DOHH2 (cell line): ENCODE data around the gene RPP30.

Source experiments
- H3F3A ChIP-seq: fragments of 200-600 bp; sonication (generic), shearing (Covaris generic); 2 replicates; pipeline ENCODE4 v1.6.0; 2016; ENCODE audit warnings: antibody characterized with exemption, mild to moderate bottlenecking; ENCODE audit not compliant: control insufficient read depth, insufficient read depth
- H3K27ac ChIP-seq: fragments of 200-600 bp; sonication (generic); 2 replicates; pipeline ENCODE4 v1.5.1; 2014; ENCODE audit warnings: low read depth, mild to moderate bottlenecking, low read length, moderate library complexity
- H3K27me3 ChIP-seq: fragments of 200-600 bp; sonication (generic); 2 replicates; pipeline ENCODE4 v1.6.1; 2014; ENCODE audit warnings: mild to moderate bottlenecking, low read length, mixed read lengths; ENCODE audit not compliant: control insufficient read depth
- H3K36me3 ChIP-seq: fragments of 200-600 bp; sonication (generic); 2 replicates; pipeline ENCODE4 v1.6.1; 2014; ENCODE audit warnings: mild to moderate bottlenecking, low read length, moderate library complexity, mixed read lengths; ENCODE audit not compliant: control insufficient read depth
- H3K4me1 ChIP-seq: fragments of 200-600 bp; sonication (generic); 2 replicates; pipeline ENCODE4 v1.6.1; 2014; ENCODE audit warnings: mild to moderate bottlenecking, low read length, mixed read lengths; ENCODE audit not compliant: control insufficient read depth
- H3K4me2 ChIP-seq: fragments of 200-600 bp; sonication (generic); 2 replicates; pipeline ENCODE4 v1.6.0; 2014; ENCODE audit warnings: mild to moderate bottlenecking, low read length, moderate library complexity
- H3K4me3 ChIP-seq: fragments of 200-600 bp; sonication (generic); 2 replicates; pipeline ENCODE4 v1.5.1; 2014; ENCODE audit warnings: mild to moderate bottlenecking, low read length, mixed read lengths
- H3K79me2 ChIP-seq: fragments of 200-600 bp; sonication (generic); 2 replicates; pipeline ENCODE4 v1.6.1; 2014; ENCODE audit warnings: mild to moderate bottlenecking, low read length, mixed read lengths; ENCODE audit not compliant: control insufficient read depth
- H3K9me2 ChIP-seq: fragments of 200-600 bp; sonication (generic); replicated peaks from 2 replicates; pipeline ENCODE4 v1.6.1; 2014; ENCODE audit warnings: mild to moderate bottlenecking, low read length, mixed read lengths; ENCODE audit not compliant: control insufficient read depth
- H3K9me3 ChIP-seq: fragments of 200-600 bp; sonication (generic); 2 replicates; pipeline ENCODE4 v1.6.1; 2014; ENCODE audit warnings: antibody characterized with exemption, low read length, mixed read lengths; ENCODE audit not compliant: control insufficient read depth, insufficient read depth
- H4K20me1 ChIP-seq: fragments of 200-600 bp; sonication (generic); 2 replicates; pipeline ENCODE4 v1.6.0; 2014; ENCODE audit warnings: low read depth, mild to moderate bottlenecking, antibody characterized with exemption, low read length, moderate library complexity; ENCODE audit not compliant: control insufficient read depth, insufficient read depth
- CTCF ChIP-seq: fragments of 200-600 bp; sonication (generic); IDR thresholded peaks from one replicate; pipeline ENCODE4 v1.5.1; 2014; ENCODE audit warnings: antibody characterized with exemption, mild to moderate bottlenecking, low read depth, low read length; ENCODE audit not compliant: poor library complexity, severe bottlenecking
- EZH2phosphoT487 ChIP-seq: fragments of 200-600 bp; sonication (generic); IDR thresholded peaks from 2 replicates; pipeline ENCODE4 v1.6.1; 2017; ENCODE audit warnings: borderline replicate concordance, mild to moderate bottlenecking, antibody characterized with exemption, low read length, moderate library complexity, mixed read lengths

RPP30 gene

GRCh38 chr10:90884431-90884830 lies 12.7 kb downstream of the RPP30 start:
- H3K4me1 ChIP-seq, result no peaks in the 10 kb centered on the region
- TF ChIP-seq CTCF (no peak), EZH2phosphoT487 (no peak)
- no peak overlapping the region for H3K4me3 ChIP-seq
- H3K27ac ChIP-seq, result no peak overlapping the region
- no peak overlapping the region for H3K4me2 ChIP-seq
- no peaks in the 10 kb centered on the region for H4K20me1 ChIP-seq
- H3K27me3 ChIP-seq, result no peaks in the 10 kb centered on the region
- H3K36me3 ChIP-seq, result peaks cover 81% of the 10 kb centered on the region
- H3K9me2 ChIP-seq, result no peaks in the 10 kb centered on the region
- no peaks in the 10 kb centered on the region for H3K79me2 ChIP-seq
- H3F3A ChIP-seq, result peaks cover 3% of the 10 kb centered on the region; the same call in 1 of the 2 replicates
- no peaks in the 10 kb centered on the region for H3K9me3 ChIP-seq

GRCh38 chr10:90885176-90885575 lies 13.4 kb downstream of the RPP30 start:
- H3K27ac ChIP-seq, result no peak overlapping the region
- H3K9me2 ChIP-seq, result no peaks in the 10 kb centered on the region
- no peaks in the 10 kb centered on the region for H3K27me3 ChIP-seq
- no peaks in the 10 kb centered on the region for H4K20me1 ChIP-seq
- H3K9me3 ChIP-seq, result no peaks in the 10 kb centered on the region
- H3K36me3 ChIP-seq, result peaks cover 82% of the 10 kb centered on the region
- H3K79me2 ChIP-seq, result no peaks in the 10 kb centered on the region
- no peak for TF ChIP-seq CTCF
- no peak for TF ChIP-seq EZH2phosphoT487
- H3K4me1 ChIP-seq, result no peaks in the 10 kb centered on the region
- no peak overlapping the region for H3K4me3 ChIP-seq
- no peaks in the 10 kb centered on the region for H3F3A ChIP-seq
- H3K4me2 ChIP-seq, result no peak overlapping the region

- H3K4me1 ChIP-seq, result no peaks in the 10 kb centered on the region
- no peak for TF ChIP-seq EZH2phosphoT487
- no peak for TF ChIP-seq CTCF
- no peak overlapping the region for H3K4me3 ChIP-seq
- no peaks in the 10 kb centered on the region for H3K9me2 ChIP-seq
- H3F3A ChIP-seq, result no peaks in the 10 kb centered on the region
- H3K4me2 ChIP-seq, result no peak overlapping the region
- no peaks in the 10 kb centered on the region for H4K20me1 ChIP-seq
- peaks cover 85% of the 10 kb centered on the region for H3K36me3 ChIP-seq
- H3K27ac ChIP-seq, result no peak overlapping the region
- H3K9me3 ChIP-seq, result no peaks in the 10 kb centered on the region
- no peaks in the 10 kb centered on the region for H3K79me2 ChIP-seq
- no peaks in the 10 kb centered on the region for H3K27me3 ChIP-seq
Observed at GRCh38 chr10:90887555-90887954, 15.8 kb downstream of the RPP30 start.

- Histone ChIP-seq H4K20me1 (no peaks in the 10 kb centered on the region), H3K4me1 (no peaks in the 10 kb centered on the region), H3K27ac (no peak overlapping the region), H3K27me3 (no peaks in the 10 kb centered on the region), H3K9me2 (no peaks in the 10 kb centered on the region), H3K9me3 (no peaks in the 10 kb centered on the region), H3K4me2 (no peak overlapping the region), H3K79me2 (no peaks in the 10 kb centered on the region), H3F3A (no peaks in the 10 kb centered on the region), H3K36me3 (peaks cover 89% of the 10 kb centered on the region), H3K4me3 (no peak overlapping the region)
- TF ChIP-seq CTCF (no peak), EZH2phosphoT487 (no peak)
Observed at GRCh38 chr10:90888387-90888786, 16.6 kb downstream of the RPP30 start.
